ENCODE measurements around the gene MMRN1.
A peak's percentile ranks its signal among the peaks of the same experiment; 100 is the strongest.

MMRN1 gene, protein sequence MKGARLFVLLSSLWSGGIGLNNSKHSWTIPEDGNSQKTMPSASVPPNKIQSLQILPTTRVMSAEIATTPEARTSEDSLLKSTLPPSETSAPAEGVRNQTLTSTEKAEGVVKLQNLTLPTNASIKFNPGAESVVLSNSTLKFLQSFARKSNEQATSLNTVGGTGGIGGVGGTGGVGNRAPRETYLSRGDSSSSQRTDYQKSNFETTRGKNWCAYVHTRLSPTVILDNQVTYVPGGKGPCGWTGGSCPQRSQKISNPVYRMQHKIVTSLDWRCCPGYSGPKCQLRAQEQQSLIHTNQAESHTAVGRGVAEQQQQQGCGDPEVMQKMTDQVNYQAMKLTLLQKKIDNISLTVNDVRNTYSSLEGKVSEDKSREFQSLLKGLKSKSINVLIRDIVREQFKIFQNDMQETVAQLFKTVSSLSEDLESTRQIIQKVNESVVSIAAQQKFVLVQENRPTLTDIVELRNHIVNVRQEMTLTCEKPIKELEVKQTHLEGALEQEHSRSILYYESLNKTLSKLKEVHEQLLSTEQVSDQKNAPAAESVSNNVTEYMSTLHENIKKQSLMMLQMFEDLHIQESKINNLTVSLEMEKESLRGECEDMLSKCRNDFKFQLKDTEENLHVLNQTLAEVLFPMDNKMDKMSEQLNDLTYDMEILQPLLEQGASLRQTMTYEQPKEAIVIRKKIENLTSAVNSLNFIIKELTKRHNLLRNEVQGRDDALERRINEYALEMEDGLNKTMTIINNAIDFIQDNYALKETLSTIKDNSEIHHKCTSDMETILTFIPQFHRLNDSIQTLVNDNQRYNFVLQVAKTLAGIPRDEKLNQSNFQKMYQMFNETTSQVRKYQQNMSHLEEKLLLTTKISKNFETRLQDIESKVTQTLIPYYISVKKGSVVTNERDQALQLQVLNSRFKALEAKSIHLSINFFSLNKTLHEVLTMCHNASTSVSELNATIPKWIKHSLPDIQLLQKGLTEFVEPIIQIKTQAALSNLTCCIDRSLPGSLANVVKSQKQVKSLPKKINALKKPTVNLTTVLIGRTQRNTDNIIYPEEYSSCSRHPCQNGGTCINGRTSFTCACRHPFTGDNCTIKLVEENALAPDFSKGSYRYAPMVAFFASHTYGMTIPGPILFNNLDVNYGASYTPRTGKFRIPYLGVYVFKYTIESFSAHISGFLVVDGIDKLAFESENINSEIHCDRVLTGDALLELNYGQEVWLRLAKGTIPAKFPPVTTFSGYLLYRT

GRCh38 chr4:89894649-89895550 lies at the start of gene MMRN1:
Gene MMRN1, plus strand, starts transcription at chr4:89894854. Its CDS starts 118 bp downstream, at chr4:89894972.
- TF ChIP-seq JUND (IDR thresholded peaks at IDR 0.05; ENCODE audit: low read depth), result no peak
- in situ Hi-C loops (cut with HindIII; ENCODE audit: low pct_unique_long_range_greater_than_20kb, low sequenced_read_pairs), result no loop called here
- DNase-seq (ENCODE audit: low read depth in 1 of 2, low spot score in 1 of 2), result peak in 1 of 2 experiments; percentile 1

- in situ Hi-C loops (cut with HindIII; ENCODE audit: low pct_unique_long_range_greater_than_20kb, low sequenced_read_pairs), result no loop called here
- no peak for DNase-seq (ENCODE audit: low read depth in 1 of 2, low spot score in 1 of 2)
- no peak for TF ChIP-seq JUND (IDR thresholded peaks at IDR 0.05; ENCODE audit: low read depth)
Measured at GRCh38 chr4:89847571-89848325, 46.9 kb upstream of the MMRN1 start.

DNA sequence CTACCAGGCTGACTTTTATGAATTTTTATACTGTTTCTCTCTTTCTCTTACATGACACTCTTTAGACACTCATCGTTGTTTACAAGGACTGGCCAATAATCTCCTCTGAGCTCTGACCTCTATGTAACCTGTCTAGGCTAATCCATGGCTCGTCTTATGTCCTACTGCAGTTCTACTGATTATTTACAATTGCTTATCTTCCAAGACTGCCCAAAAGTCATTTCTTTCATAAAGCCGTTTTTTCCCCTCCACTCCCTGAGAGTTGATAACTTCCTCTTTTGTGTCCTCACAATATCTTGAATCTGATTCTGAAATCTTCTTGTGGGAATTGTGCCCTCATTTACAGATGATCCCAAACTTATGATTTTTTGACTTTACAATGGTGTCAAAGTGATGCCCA lies 39.4 kb upstream of the MMRN1 start:
- DNase-seq (ENCODE audit: low read depth in 1 of 2, low spot score in 1 of 2), result no peak
- in situ Hi-C loops (cut with HindIII; ENCODE audit: low pct_unique_long_range_greater_than_20kb, low sequenced_read_pairs), result no loop called here
- no peak for TF ChIP-seq JUND (IDR thresholded peaks at IDR 0.05; ENCODE audit: low read depth)

DNA sequence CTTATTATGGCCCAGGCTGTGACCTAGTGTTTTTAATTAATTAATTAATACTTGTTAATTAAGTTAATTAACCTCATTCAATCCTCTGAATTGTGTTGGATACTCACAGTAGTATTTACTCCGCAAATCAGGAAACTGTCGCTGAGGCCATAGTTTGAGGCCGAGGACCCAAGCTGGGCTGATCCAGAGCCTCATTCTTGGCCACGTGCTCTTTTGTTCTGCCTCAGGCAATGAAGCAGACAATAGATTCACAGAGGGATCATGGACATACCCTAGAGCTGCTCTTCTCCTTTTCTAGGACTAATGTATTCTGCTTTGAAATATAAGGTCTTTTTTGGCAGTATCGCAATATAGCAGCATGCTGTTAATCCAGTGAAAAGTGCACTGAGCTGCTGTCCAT lies 33.7 kb upstream of the MMRN1 start:
- no peak for TF ChIP-seq JUND (IDR thresholded peaks at IDR 0.05; ENCODE audit: low read depth)
- in situ Hi-C loops (cut with HindIII; ENCODE audit: low pct_unique_long_range_greater_than_20kb, low sequenced_read_pairs), result no loop called here
- DNase-seq (ENCODE audit: low read depth in 1 of 2, low spot score in 1 of 2), result no peak

DNA sequence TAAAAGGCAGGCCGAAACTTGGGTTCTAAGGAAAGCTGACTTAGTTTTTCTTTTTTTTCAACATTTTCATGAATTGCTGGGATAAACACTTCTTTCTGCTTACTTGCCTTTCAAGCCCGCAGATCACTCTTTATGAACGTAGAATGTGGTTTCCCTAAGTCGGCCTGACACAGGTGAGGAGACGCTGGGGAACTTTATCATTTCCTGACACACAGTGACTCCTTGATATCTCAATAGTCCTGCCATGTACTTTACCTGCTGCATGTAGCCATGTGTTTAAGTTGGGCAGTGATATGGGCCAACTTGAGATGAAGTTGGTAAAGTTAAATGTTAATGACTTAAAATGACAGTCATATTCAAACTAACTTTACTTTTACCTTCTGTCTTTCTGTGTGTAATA lies 31.1 kb upstream of the MMRN1 start:
- in situ Hi-C loops (cut with HindIII; ENCODE audit: low pct_unique_long_range_greater_than_20kb, low sequenced_read_pairs), result no loop called here
- no peak for TF ChIP-seq JUND (IDR thresholded peaks at IDR 0.05; ENCODE audit: low read depth)
- no peak for DNase-seq (ENCODE audit: low read depth in 1 of 2, low spot score in 1 of 2)

- TF ChIP-seq JUND (IDR thresholded peaks at IDR 0.05; ENCODE audit: low read depth), result no peak
- in situ Hi-C loops (cut with HindIII; ENCODE audit: low pct_unique_long_range_greater_than_20kb, low sequenced_read_pairs), result no loop called here
- DNase-seq (ENCODE audit: low read depth in 1 of 2, low spot score in 1 of 2), result no peak
Measured at GRCh38 chr4:89868276-89868675, 26.4 kb upstream of the MMRN1 start.

GRCh38 chr4:89868999-89869589 lies 25.6 kb upstream of the MMRN1 start:
- DNase-seq (ENCODE audit: low read depth in 1 of 2, low spot score in 1 of 2), result no peak
- TF ChIP-seq JUND (IDR thresholded peaks at IDR 0.05; ENCODE audit: low read depth), result no peak
- in situ Hi-C loops (cut with HindIII; ENCODE audit: low pct_unique_long_range_greater_than_20kb, low sequenced_read_pairs), result no loop called here

DNA sequence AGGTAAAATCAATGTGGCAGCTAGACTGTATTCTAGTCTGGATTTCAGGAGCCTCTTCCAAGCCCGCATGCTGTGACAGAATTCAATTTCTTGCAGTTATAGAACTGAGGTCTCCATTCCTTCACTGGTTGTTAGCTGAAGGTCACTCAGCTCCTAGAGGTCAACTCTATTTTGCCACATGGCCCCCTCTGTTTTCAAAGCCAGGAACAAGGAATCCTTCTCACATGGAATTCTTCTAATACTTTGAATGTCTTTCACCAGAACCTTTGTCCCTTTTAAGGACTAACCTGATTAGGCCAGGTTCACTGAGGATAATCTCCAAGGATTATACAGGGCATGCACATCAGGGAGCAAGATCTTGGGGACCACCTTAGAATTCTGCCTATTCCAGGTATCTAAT lies 23.4 kb upstream of the MMRN1 start:
- no peak for DNase-seq (ENCODE audit: low read depth in 1 of 2, low spot score in 1 of 2)
- in situ Hi-C loops (cut with HindIII; ENCODE audit: low pct_unique_long_range_greater_than_20kb, low sequenced_read_pairs), result no loop called here
- TF ChIP-seq JUND (IDR thresholded peaks at IDR 0.05; ENCODE audit: low read depth), result no peak

GRCh38 chr4:89876548-89876947 lies 18.1 kb upstream of the MMRN1 start:
- no peak for TF ChIP-seq JUND (IDR thresholded peaks at IDR 0.05; ENCODE audit: low read depth)
- no peak for DNase-seq (ENCODE audit: low read depth in 1 of 2, low spot score in 1 of 2)
- in situ Hi-C loops (cut with HindIII; ENCODE audit: low pct_unique_long_range_greater_than_20kb, low sequenced_read_pairs), result no loop called here

- no peak for DNase-seq (ENCODE audit: low read depth in 1 of 2, low spot score in 1 of 2)
- in situ Hi-C loops (cut with HindIII; ENCODE audit: low pct_unique_long_range_greater_than_20kb, low sequenced_read_pairs), result no loop called here
- no peak for TF ChIP-seq JUND (IDR thresholded peaks at IDR 0.05; ENCODE audit: low read depth)
Measured at GRCh38 chr4:89878611-89879010, 16.0 kb upstream of the MMRN1 start.

- TF ChIP-seq JUND (IDR thresholded peaks at IDR 0.05; ENCODE audit: low read depth), result no peak
- in situ Hi-C loops (cut with HindIII; ENCODE audit: low pct_unique_long_range_greater_than_20kb, low sequenced_read_pairs), result no loop called here
- no peak for DNase-seq (ENCODE audit: low read depth in 1 of 2, low spot score in 1 of 2)
Measured at GRCh38 chr4:89879215-89879614, 15.4 kb upstream of the MMRN1 start.
